ENCODE data around the gene RCC2.

RCC2 gene

DNA sequence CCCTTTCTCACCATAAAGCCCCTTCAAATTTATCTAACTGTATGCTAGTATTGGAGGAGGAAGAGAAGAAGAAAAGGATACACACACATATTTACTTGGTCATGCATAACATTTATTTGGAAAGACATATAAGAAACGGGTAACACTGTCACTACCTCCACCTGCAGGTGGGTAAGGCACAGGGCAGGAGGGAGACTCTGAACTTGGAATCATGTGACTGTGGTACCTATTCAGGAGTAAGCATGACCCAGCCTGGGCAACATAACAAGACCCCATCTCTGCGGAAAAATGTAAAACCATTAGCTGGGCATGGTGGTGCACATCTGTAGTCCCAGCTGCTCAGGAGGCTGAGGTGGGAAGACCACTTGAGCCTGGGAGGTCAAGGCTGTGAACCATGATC lies 68.9 kb downstream of the RCC2 start:
- DNase-seq, result no peak

DNA sequence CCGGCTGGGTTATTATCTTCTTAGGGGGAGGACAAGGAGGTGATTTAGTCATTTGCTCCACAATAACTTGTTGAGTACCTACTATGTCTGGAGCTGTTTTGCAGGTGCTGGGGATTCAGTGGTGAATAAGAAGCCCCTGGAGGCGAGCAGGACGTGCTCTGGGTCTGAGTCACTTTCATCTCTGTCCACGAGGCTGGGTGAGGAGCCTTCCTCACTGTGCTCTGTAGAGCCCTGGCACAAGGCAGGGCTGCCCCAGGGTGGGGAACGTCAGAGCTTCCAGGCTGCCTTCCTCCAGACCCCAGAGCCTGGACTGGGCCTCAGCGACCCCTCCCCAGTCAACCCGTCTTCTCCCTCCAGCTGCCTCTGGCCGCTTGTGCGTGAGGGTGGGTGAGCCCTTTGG lies 70.0 kb downstream of the RCC2 start:
- no peak for DNase-seq

DNA sequence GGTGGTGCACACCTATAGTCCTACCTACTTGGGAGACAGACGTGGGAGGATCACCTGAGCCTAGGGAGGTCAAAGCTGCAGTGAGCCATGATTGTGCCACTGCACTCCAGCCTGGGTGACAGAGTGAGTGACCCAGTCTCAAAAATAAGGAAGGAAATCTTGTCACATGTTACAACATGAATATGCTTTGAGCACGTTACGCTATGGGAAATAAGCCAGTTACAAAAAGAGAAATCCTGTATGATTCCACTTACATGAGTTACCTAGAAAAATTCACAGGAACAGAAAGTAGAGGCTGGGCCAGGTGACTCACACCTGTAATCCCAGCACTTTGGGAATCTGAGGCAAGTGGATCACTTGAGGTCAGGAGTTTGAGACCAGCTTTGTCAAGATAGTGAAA lies 74.2 kb downstream of the RCC2 start:
- DNase-seq, result no peak

DNA sequence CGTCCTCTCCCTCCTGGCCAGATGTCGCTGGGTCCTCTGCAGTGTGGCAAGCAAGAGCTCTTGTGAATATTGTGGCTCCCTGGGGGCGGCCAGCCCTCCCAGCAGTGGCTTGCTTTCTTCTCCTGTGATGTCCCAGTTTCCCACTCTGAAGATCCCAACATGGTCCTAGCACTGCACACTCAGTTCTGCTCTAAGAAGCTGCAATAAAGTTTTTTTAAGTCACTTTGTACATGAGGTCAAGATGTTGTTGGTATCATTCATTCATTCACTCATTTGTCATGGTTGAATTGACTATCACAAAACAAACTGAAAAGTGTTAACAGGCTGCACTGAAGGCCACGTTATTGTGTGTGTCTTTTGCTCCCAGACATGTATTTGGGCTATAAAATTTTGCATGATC lies 75.7 kb downstream of the RCC2 start:
- no peak for DNase-seq

DNA sequence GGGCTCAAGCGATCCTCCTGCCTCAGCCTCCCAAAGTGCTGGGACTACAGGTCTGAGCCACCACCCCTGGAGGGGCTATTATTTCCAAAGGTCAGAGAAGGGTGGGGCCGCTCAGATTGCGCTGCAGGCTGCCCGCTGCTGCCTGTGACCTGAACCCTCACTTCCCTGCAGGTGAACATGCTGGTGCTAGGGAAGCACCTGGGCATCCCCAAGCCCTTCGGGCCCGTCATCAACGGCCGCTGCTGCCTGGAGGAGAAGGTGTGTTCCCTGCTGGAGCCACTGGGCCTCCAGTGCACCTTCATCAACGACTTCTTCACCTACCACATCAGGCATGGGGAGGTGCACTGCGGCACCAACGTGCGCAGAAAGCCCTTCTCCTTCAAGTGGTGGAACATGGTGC lies 76.1 kb downstream of the RCC2 start:
- no peak for DNase-seq

DNA sequence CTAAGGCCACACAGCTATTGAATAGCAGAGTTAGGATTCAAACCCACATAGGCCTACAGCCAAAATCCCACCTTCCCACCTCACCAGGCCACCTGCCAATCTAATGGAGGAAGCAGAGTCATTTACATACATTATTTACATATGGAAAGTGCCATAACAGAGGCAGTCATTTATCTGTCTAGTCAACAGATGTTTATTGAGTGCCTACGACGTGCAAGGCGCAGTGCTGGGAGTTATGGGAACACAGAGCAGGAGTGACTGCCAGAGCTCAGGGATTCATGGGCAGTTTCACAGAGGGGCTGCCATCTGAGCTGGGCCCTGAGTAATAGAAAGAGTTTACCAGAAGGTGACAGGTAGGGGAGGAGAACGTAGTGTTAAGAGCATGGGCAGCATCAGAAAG lies 77.8 kb downstream of the RCC2 start:
- DNase-seq, result no peak

DNA sequence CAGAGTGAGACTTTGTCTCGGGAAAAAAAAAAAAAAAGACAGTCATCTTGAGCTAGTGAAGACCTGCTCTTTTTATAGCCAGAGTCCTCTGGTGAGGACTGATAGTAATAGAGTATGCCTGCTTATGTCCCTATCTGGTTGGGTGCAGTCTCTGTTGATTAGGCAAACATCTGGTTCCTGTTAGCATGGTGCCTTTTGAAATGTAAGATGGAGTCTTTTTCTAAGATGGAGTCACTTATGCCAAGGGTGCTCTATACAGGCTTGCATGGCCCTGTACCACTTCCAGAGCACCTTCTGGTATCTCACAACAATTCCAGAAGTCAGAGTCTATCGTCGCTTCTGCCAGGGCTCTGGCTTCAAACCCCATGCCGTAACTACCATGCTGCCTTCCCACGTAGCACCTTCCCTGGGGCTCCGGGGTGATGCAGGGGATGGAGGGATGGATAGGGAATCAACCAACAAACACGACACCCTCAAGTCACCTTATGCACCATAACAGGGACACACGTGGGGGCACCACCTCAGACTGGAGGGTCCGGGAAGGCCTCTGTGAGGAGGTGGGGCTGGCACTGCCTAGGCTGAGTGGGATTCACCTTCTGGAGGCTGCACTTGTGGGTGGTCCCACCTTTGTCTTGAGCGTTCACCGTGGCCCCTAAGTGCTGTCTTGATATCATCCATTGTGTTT lies 79.1 kb downstream of the RCC2 start:
- no peak for DNase-seq

DNA sequence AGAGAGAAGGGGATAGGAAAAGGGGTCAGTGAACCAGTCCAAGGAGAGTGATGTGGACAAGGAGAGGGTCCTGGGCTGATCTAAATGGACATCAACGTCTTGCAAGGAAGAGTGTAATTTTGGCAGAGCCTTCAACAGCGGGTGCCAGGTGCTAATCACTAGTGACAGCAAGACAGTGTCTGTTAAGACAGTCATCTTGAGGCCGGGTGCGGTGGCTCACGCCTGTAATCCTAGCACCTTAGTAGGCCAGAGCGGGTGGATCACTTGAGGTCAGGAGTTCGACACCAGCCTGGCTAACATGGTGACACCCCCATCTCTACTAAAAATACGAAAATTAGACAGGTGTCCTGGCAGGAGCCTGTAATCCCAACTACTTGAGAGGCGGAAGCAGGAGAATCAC lies 79.7 kb downstream of the RCC2 start:
- DNase-seq, result no peak

DNA sequence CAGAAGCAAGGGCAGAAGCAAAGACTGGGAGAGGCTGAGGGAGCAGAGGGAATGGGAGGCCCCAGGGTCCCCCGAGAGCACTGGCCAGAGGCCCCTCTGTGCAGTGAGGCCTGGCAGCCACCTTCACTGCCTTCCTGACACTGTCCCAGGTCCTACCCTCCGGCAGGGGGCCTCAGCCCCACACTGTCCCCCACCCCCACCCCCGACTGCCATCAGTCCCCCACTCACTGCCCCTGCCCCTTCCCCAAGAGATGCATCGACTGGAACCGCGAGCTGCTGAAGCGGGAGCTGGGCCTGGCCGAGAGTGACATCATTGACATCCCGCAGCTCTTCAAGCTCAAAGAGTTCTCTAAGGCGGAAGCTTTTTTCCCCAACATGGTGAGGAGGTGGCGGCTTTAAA lies 80.4 kb downstream of the RCC2 start:
- no peak for DNase-seq

DNA sequence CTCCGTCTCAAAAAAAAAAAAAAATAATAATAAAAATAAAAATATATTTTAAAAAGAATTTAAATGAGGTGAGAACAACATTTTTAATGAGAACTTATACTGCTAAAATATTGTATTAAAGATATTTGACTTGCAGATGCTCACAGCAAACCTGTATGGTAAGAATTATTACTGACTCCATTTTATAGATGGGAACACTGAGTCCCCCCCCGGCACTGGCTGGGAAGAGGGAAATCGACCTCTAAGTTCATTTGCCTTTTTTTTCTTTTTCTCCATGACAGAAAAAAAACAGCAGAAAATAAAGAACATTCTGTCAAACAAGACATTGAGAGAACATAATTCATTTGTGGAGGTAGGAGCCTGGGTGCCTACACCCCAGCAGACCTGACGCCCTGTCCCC lies 80.9 kb downstream of the RCC2 start:
- DNase-seq, result no peak

All from stimulated activated CD4-positive, alpha-beta T cell treated with anti-CD3 and anti-CD28 coated beads, Interleukin-2, amount 100 ng/mL, for 24 hours (primary cell).